ENCODE data around the gene LY6G6D.

Gene LY6G6D

DNA sequence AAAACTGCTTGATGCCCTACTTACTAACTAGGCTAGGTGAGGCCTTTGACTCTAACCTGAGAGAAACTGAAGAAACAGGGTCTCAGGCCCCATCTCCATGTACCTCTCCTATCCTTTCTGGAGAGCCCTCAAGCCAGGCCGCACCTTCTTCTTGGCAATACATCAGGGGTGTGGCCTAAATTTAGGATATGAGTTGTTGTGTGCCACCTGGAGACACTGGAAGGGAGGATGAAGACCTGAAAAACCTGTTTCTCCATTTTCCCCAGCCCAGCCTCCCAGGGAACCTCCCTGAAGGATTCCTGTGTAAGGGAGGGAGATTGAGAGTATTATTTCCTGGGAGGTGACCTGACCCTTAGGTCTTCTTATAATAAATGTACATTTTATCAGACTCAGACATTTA is 3.1 kb downstream of the LY6G6D start:
- no peak for DNase-seq

DNA sequence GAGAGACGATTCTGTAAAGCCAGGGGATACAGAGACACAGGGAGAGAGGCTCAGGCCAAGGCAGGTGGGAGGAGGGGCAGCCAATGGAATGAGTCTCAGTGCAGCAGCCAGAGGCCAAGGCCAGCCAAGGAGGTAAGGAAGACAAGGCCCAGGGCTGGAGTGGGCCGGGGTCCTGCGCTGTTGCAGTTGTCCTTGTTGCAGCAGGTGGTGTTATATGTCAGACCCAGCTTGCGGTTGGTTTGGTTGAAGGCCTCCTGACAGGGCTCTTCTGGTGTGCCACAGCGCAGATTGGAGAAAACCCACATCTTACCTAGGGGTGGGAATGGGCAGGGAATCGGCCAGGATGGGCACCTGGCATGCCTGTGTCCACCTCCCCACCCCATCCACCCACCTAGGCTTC is 3.9 kb downstream of the LY6G6D start:
- DNase-seq, result no peak

DNA sequence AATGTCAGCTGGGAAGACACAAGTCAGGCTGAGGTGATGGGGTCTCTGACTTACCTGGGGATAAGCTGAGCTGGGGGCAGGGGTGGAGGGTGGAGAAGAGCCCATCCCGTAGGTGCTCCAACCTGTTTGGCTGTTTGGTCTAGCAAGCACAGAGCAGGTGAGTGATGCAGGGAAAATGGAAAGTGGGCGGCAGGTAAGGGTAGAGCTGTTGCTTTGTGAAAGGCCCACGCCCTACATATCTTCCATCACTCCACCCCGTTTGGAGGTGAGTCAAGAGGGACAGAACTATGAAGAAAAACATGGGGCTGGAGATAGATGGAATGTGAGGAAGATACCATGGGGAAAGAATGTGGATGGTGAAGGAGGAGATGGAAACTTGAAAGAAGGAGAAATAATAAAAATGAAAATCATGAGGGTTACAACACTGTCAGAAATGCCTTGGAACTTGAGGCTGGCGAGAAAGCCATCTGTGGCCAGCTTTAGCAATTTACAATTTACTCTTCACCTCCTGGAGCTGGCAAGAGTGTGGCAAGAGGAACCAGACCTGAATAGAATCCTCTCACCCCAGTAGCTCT is 5.1 kb downstream of the LY6G6D start:
- DNase-seq, result no peak

DNA sequence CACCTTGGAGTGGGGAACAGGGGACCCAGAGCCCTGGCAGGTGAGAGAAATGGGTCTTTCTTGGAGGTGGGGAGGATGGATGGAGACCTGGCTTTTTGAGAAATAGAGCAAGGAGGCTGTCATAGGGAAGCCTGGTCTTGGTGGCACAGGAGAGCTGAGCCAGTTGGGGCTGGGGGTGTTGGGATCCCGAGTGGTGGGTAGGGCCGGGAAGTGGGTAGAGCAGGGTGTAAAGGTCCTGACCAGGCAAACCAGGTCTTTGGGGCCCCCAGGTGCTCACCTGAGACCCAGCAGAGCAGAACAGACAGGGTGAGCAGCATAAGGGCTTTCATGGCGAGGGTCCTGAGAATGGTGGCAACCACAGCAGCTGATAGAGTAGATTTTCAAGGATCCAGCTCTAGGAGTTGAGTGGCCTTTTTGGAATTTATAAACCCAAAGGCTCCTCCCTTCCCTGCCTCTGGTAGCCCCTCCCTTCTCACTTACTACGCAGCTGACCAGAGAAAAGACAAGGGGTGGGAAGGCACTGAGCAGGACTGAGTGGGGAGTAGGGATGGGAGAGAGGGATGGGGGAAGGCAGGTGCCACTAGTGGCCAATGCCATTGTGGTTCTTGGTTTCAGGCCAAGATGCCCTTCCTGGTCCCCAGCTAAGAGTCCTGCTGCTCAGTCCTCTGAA is 6.3 kb downstream of the LY6G6D start, which contains the start of gene LY6G6C:
TSS of gene LY6G6C (minus strand) at position 396 of the 670 bp plus-strand sequence. CDS start at position 329, 67 bp downstream.
- no peak for DNase-seq

DNA sequence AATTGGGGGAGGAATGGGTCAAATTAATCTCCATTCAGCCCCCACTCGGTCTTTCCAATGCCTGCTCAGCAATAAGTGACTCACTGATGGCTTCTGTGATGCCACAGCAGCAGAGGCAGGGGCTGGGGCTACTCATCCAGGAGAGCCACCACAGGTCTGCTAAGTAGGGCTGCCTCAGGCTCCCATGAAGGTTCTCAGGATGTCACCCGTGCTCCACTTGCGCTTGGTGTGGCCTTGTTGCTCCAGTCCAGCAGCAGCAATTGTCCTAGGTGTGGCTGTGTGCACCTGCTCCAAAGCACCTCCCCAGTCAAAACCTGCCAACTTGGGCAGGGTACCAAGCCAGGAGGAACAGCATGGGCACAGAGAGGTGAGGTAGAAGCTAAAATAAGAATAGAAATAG is 7.0 kb downstream of the LY6G6D start:
- no peak for DNase-seq

DNA sequence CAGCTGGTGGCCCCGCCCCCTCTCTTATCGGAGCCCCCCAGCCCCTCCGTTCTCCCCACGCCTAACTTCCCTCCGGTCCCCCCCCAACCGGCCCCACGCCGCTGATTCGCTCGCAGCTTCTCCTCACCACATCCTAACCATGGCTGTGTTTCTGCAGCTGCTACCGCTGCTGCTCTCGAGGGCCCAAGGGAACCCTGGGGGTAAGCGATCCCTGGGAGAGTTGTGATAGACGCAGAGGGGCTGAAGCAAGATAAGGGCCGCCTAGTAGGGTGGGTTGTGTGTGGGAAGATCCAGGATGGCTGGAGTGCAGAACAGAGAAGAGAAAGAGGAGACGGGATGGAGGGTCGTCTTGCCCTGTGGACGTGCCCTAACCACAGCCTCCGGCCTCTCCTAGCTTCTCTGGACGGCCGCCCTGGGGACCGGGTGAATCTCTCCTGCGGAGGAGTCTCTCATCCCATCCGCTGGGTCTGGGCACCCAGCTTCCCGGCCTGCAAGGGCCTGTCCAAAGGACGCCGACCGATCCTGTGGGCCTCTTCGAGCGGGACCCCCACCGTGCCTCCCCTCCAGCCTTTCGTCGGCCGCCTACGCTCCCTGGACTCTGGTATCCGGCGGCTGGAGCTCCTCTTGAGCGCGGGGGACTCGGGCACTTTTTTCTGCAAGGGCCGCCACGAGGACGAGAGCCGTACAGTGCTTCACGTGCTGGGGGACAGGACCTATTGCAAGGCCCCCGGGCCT is 8.3 kb downstream of the LY6G6D start, which contains the start of gene MPIG6B:
TSS of gene MPIG6B (plus strand) at position 129 of the 735 bp plus-strand sequence. CDS start at position 140, 11 bp downstream.
- no peak for DNase-seq

DNA sequence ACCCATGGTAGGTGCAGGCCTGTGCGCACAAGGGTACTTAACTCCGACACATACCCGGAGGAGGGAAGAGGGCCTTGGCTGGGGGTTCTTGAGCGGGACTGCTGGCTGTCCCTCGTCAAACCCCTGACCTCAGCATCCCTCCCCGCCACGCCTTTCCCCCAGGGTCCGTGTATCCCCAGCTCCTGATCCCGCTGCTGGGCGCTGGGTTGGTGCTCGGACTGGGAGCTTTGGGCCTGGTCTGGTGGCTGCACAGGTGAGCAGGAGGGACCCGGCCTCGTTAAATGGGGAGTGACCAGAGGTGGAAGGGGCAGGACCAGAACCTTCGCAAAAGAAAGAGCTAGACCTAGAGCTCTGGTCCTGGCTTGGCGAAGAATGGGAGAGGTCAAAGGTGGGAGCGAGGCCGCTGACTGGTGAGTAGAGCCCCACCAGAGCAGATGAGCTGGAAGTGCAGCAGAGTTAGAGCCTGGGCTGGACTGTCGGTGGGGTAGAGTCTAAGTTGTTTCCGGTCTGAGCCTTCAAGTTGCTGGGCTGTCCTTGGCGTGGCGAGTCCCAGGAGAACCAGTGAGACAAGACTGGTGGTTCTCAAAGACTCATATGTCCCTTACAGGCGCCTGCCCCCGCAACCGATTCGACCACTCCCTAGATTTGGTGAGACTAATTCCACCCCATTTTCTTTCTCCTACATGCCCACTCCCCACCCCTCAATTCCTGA is 9.0 kb downstream of the LY6G6D start:
- no peak for DNase-seq

DNA sequence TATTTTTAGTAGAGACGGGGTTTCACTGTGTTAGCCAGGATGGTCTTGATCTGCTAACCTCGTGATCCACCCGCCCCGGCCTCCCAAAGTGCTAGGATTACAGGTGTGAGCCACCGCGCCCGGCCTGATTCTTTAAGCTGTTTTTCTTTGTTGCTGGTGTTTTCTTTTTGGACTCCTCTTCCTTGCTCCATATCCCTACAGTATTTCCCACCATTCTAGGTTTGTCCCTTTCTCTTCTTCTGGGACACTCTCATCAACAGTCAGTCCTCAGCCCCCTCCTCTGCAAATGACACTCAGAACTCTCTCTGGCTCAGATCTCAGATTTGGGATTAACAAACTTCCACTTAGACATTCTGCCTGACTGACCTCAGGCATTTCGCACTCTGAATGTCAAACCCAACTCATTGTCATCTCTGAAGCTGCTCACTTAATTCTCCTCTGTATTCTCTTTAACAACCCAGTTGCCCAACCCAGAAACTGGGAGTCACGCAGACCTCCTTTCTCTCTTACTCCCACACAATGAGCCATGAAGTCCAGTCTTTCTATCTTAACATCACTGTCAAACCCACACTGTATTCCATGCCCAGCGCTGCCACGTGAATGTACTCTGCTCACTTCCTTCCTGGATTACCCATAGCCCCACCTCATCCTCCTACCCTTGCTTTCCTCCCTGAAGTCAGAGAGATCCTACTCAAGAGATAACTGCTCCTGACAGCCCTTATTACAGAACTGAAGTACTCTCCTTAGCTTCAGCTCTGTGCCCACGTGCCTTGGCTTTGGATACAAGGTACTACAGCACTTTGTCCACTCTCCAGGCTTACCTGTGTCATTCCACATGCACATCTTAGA is 10.6 kb downstream of the LY6G6D start:
- no peak for DNase-seq

DNA sequence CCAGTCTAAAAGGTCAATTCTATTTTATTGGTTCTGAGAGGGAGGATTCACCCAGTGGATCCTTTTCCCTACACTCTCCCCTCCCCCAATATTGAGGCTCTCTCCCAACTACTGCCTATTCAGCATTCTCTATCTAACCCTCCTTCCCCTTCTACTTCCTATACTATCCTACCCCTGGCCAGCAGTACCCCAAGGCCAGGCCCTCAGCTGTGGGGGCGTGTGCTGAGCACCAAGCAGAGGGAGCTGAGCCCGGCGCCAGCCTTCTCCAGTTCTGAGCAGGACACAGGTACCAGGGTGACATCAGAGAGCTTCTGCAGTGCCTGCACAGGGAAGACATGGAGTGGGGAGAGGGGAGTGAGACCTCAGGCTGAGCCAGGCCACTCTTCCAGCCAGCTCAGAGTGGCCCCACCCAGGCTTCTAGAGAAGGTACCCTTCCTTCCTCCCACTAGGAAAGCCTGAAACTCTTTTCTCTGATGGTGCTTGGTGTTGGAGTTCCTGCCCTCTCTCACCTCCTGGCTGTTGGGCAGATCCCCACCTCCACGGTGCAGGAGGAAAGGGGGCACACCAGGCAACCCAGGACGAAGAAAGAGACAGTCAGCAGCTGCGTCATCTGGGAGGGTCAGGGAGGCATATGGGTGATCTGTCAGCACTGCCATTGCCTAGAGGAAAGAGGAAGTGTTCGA is 12.0 kb downstream of the LY6G6D start:
- DNase-seq, result peak in 4 of 56 donors; percentile 6 to 34 (median 14)

DNA sequence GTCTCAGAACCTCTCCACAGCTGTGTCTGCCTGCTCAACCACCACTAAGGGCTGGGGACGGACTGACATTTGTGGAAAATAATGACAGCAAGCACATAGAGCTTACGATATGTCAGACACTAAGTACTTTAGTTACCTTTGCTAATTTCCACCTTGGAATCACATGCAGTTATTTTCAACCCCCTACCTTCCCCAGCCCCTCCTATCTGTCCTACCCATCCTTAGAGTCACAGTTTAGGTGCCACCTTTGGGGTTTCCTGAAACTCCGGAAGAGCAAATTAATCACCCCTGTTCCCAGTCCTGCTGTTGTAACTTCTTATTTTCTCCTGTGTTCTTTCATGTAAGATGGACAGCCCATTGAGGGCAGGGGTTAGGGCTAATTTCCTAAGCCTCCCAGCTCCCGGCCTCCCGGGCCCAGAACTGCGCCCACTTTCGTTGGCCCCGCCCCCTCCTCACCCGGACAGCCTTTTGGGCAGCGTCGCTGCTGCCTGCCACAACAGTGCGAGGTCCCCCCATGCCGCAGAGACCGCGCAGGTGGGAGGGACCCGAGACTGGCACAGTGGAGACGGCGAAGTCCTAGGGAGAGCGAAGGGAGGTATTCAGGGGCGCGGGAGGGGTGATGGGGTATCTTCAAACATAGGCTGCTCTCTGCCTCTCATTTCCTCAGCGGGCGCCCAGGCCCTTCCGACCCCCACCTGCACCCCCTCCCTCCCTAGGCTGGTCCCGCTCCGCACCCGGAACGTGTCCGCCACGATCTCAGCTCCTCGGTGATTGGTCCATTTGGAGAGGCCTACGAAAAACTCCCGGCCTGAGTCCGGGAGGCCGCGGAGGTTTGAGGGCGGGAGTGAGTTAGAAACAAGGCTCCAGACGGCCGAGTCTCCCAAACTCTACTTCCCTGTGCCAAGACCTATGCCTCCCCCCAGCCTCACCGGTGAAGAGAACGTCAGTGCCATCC is 12.8 kb downstream of the LY6G6D start:
- no peak for DNase-seq

DNA sequence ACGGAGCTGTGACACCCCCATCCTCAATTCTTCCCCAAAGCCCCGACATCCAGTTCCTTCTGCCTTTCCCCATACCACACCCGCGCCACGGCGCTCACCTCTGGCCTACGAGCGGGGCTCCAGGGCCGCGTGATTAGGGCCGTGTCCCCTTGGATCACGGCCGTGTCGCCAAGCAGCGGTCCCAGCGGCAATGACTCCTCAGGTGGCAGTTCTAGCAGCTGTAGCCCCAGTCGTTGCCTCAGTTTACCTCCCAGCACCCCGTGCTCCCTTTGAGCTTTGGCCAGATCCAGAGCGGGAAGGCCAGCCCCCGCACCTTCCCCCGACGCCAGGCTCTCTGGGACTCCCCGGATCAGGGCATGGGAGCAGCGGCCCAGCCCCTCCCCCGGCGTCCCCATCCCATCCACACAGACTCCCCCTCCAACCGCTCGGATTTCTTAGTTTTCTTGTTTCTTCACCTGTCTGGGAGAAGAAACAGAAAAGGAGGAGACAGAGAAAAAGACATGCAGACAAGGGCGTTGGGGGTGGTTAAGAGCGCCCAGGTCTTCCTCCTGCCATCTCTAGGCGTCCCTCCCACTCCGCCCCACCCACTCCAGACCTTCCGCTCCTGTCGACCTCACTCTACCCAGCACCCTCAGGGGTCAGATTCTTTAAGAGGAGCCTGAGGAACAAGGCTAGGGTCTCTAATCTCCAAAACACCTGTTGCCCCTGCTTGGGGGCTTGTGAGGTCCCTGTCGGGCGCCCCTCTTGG is 13.8 kb downstream of the LY6G6D start, which contains the start of gene DDAH2:
TSS of gene DDAH2 (minus strand) at position 533 of the 748 bp plus-strand sequence. CDS start at position 395, 138 bp downstream.
- DNase-seq, result peak in 1 of 56 donors; percentile 52

DNA sequence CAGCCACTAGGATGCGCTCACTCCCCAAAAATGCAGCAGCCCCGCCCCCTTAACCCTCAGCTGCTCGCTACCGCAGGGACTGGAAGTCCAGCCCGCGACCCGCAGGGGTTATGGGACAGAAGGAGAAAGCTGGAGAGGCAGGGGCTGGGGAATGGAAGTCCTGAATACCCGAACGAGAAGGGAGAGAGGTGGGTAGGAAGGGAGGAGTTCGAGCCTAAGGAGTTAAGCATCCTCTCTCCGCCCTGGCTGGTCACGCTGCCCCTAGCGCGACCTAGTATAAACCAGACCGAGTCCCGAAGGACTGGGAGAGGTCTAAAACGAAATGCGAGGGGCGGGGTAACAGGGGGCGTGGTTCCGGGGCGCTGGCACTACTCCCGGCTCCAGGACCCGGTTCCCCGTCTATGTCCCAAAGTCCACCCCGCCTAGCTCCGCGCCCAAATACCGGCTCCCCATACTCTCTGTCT is 14.4 kb downstream of the LY6G6D start:
- DNase-seq, result peak; percentile 19 to 89 (median 74)

DNA sequence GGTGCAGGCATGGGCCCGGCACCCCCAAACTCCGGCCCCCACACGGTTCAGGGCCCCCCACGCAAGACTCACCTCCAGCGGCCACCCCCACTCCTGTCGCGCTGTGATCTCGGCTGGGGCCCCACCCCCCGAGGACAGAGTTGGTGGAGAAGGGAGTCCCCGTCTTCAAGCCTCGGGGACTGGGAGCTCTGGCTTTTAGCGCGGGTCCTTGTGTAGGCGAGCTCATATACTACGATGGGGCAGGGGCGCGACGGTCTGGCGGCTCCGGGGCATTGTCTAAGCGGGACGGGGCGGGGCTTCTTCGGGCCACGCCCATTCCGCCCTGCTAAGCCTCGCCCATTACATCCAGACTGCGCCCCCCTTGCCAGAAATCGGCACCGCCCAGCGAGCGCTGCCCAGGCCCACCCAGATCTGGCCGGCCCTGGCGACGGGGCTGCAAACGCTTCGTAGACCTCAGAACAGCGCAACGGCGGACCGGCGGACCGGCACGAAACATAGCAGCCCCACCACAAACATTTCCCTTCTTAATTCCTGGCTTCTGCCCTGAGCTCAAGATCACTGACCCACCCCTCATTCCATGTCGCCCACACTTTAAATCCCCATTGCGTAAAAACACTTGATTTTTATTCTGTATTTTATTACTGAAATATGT is 15.0 kb downstream of the LY6G6D start:
- DNase-seq, result peak in 49 of 56 donors; percentile 12 to 80 (median 56)

DNA sequence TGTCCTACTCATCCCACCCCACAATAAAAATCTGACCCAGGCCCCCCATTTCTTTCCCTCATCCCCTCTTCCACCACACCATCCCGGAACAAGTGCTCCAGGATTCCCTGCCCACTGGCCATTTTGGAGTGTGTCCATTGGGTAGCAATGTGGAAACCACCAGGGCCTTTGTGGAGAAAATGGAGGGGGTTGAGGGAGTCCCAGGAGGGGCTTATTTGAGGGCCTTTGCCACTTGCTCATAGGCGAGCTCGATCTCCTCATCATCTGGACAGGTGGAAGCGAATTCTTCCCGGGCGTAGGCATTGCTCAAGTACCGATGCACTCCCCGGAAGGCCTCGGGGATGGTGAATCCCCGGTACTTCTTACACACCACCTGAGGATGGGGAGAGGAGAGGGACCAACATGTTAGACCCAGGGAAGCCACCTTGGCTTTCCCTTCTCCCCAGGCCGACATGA is 15.5 kb downstream of the LY6G6D start:
- DNase-seq, result no peak

DNA sequence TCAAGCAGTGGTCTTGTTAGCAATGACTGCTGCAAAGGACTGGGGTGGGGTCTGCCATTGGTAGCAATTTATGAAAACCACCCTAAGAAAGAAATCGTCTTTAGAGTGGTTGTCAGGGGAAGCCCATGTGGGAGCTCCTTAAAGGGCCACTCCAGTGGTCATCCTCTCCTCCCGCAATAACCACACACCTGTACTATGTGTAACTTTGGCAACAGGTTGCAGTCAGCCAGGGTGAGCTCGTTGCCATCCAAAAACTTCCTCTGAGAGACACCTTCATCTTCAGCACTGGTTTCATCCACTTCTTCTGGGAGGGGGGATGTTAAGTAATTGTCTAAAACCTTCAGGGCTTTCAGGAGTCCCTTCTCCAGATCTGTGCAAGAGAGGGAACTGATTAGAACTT is 16.9 kb downstream of the LY6G6D start:
- DNase-seq, result no peak

DNA sequence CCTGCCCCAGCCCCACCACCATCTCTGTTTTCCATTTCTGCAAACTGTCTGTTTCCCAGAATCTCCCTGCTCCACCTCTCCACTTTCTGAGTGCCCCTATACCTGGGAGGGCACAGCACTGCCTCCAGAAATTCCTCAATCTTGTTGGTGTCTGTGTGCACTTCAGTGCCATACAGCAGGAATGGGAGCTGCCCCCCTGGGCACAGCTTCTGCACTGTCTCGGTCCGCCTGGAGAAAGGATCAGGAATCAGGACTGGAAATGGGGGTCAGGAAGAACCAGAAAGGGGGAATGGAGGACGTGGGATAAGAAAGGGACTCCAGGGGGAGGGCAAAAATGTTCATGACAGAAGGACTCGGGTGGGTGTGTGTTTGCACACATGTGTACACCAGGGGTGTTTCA is 18.6 kb downstream of the LY6G6D start:
- no peak for DNase-seq

DNA sequence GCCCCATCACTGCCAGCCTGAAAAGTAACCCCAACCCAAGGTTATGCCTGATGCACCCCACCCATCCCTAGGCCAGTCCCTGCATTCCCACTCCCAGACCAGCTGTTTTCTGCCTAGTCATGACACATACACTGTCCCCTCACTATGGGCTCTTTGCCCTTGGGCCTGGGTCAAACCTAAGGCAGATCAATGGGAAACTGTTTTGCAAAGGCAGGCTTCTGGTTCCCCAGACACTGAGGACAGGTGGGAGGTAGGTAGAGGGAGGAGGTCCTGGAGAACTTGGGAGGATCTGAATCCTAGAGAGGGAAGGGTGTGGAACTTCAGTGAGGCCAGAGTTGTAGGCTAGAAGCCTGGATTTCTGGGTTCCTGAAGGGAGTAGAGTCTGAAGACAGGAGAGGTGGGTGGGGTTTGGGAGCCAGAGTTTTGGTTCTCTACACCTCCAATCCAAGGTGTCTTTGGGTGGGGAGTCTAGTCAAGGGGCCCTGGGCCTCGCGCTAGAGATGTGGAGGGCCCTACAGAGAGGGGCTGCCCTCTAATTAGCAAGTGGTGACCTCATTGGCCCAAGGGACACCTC is 19.2 kb downstream of the LY6G6D start:
- no peak for DNase-seq

Measured in amygdala (tissue), 56 donors.